Mononuclear cell (primary cell): Measurements from ENCODE around the gene SPRY1. TPM values are rescaled to one million over a fixed set of nuclear protein-coding genes. Genes with fewer than 3 reads are reported as not detected.

Source experiments
- H3K27me3 ChIP-seq: 2 replicates; pipeline ENCODE4 v1.6.0; 2011; ENCODE audit warnings: low read length, control low read depth; ENCODE audit not compliant: insufficient read depth
- H3K4me1 ChIP-seq: 2 replicates; pipeline ENCODE4 v1.5.1; 2011; ENCODE audit warnings: mild to moderate bottlenecking, low read length, control low read depth; ENCODE audit not compliant: insufficient read depth
- H3K4me3 ChIP-seq: 2 replicates; pipeline ENCODE4 v1.5.1; 2011; ENCODE audit warnings: mild to moderate bottlenecking, low read length, moderate library complexity
- H3K9me3 ChIP-seq: 2 replicates; pipeline ENCODE4 v1.5.1; 2011; ENCODE audit warnings: low read depth, mild to moderate bottlenecking, control low read depth, low read length
- total RNA-seq: library from RNA; depleted of rRNA; stranded (reverse); fragments of >200 nt; gene quantifications from one replicate; pipeline ENCODE4 v1.2.3, GENCODE V29; 2012

Gene SPRY1
- total RNA-seq, 1 donor = 14.1 TPM

DNA sequence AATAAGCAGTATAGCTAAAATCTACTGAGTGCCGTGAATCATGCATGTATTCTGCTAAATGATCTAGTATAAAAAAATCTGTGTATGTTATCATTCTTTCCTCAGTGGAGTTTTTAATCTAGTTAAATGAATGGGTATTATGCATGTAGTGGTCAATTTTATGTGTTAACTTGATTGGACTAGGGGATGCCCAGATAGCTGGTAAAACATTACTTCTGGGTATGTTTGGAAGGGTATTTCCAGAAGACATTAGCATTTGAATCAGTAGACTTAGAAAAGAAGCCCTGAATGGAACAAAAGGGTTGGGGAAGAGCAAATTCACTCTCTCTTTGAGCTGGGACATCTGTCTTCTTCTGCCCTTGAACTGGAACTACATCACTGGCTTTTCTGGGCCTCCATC, 34.5 kb upstream of the SPRY1 start:
- Histone ChIP-seq H3K4me3 (no peak overlapping the region), H3K4me1 (no peaks in the 10 kb centered on the region), H3K9me3 (no peaks in the 10 kb centered on the region), H3K27me3 (no peaks in the 10 kb centered on the region)

DNA sequence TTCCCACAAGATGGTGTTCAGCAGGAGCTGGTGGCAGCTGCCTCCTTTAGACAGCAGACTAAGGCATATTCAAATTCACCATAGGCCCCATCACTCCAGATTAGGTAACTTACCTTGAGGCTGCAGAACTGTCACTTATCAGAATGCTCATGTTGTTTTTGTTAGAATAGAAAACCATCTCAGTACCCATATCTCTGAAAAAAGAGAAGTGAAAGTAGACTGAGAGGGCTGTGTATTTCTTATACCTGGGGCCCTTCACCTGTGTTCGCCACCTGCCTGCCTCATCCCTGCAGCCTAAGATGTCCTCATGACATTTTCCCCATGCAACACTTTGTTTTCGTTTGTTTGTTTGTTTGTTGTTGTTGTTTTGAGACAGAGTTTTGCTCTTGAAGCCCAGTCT, 32.9 kb upstream of the SPRY1 start:
- Histone ChIP-seq H3K9me3 (no peaks in the 10 kb centered on the region), H3K27me3 (no peaks in the 10 kb centered on the region)

GRCh38 chr4:123364906-123365305, 31.7 kb upstream of the SPRY1 start:
- H3K27me3 ChIP-seq = no peaks in the 10 kb centered on the region
- H3K4me3 ChIP-seq = no peak overlapping the region
- no peaks in the 10 kb centered on the region for H3K9me3 ChIP-seq
- H3K4me1 ChIP-seq = no peaks in the 10 kb centered on the region

More for the DNA sequence above, 32.9 kb upstream of the SPRY1 start:
- Histone ChIP-seq H3K4me1 (no peaks in the 10 kb centered on the region), H3K4me3 (no peak overlapping the region)

DNA sequence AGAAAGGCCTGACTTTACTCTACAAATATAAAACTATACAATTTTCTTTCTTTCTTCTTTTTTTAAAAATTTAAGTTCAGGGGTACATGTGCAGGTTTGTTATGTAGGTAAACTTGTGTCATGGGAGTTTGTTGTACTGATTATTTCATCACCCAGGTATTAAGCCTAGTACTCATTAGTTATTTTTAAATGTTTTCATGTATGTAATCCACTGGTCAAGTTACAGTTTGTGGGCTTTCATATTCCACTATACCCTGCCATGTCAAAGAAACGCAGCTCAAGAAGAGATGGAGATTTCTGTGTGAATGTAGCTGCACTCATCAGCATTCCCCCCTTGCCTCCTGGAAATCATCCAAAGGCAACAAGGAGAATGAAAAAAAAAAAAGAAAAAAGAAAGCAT, 31.2 kb upstream of the SPRY1 start:
- H3K4me3 ChIP-seq = no peak overlapping the region
- no peaks in the 10 kb centered on the region for H3K9me3 ChIP-seq
- no peaks in the 10 kb centered on the region for H3K4me1 ChIP-seq

DNA sequence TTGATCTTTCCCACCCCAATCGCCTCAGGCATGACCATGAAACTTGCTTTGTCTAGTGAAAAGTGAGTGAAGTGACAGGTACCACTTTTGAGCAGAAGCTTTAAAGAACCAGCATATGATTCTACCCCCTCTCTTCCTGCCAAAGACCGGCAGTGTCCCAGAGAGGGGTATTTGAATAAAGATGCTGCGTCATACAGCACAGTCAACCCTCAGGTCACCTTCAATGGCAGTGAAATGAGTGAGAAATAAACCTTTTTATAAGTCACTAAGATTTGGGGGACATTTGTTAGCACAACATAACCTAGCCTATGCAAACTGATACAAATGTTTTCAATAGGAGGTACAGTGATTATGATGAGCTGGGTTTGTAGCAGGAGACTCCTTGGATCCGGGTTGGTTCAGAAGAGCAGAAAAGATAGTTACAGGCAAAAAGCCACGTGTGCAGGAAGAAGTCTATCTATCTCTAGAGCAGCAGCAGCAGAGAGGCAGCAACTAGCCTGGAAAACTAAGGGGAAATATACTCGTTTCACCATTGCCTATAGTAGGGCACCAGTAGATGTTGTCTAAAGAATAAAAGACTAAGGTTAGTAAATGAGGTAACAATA, 30.3 kb upstream of the SPRY1 start:
- Histone ChIP-seq H3K4me3 (no peak overlapping the region), H3K9me3 (no peaks in the 10 kb centered on the region), H3K27me3 (no peaks in the 10 kb centered on the region)

More for the DNA sequence above, 31.2 kb upstream of the SPRY1 start:
- no peaks in the 10 kb centered on the region for H3K27me3 ChIP-seq

DNA sequence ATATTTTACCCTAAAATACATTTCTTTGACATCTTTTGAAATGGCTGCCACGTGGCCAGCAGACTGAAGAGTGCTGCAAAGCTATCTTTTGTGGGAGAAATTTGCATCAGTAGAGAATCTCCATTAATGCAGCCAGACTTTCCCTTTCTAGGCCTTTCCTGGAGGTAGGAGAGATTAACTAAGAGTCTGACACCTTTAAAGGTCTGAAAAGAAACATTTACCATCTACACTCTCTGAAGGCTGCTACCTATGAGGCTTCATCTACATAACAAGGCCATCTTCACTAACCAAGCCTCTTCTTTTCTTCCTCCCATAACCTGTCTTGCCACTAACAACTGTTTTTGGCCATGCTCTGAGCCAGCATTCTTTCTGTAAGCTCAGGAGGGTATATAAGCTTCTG, 17.8 kb upstream of the SPRY1 start:
- Histone ChIP-seq H3K4me3 (no peak overlapping the region), H3K4me1 (no peaks in the 10 kb centered on the region), H3K9me3 (no peaks in the 10 kb centered on the region), H3K27me3 (no peaks in the 10 kb centered on the region)

More for the DNA sequence above, 30.3 kb upstream of the SPRY1 start:
- no peaks in the 10 kb centered on the region for H3K4me1 ChIP-seq

GRCh38 chr4:123379392-123379791, 17.2 kb upstream of the SPRY1 start:
- H3K27me3 ChIP-seq = no peaks in the 10 kb centered on the region
- H3K4me1 ChIP-seq = no peaks in the 10 kb centered on the region
- H3K4me3 ChIP-seq = no peak overlapping the region
- H3K9me3 ChIP-seq = no peaks in the 10 kb centered on the region

GRCh38 chr4:123380728-123381716, 15.6 kb upstream of the SPRY1 start:
- no peaks in the 10 kb centered on the region for H3K9me3 ChIP-seq
- H3K4me3 ChIP-seq = no peak overlapping the region
- peaks cover 8% of the 10 kb centered on the region for H3K4me1 ChIP-seq

DNA sequence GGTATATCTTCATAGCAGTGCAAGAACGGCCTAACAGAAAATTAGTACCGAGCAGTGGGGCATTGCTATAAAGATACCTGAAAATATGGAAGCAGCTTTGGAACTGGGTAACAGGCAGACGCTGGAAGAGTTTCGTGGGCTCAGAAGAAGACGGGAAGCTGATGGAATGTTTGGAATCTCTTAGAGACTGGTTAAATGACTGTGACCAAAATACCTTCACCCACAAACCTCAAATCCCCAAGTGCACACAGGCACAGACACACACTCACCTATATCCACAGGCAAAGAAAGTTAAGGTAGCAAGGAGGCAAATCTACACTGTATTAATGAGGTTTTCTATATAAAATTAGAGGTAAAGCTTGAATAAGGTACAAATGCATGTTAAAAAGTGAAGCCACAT, 14.6 kb upstream of the SPRY1 start:
- Histone ChIP-seq H3K4me1 (peaks cover 8% of the 10 kb centered on the region), H3K27me3 (no peaks in the 10 kb centered on the region), H3K4me3 (no peak overlapping the region), H3K9me3 (no peaks in the 10 kb centered on the region)

More at GRCh38 chr4:123380728-123381716, 15.6 kb upstream of the SPRY1 start:
- H3K27me3 ChIP-seq = no peaks in the 10 kb centered on the region

GRCh38 chr4:123383566-123383965, 13.0 kb upstream of the SPRY1 start:
- Histone ChIP-seq H3K9me3 (no peaks in the 10 kb centered on the region), H3K4me3 (no peak overlapping the region), H3K4me1 (peaks cover 8% of the 10 kb centered on the region), H3K27me3 (no peaks in the 10 kb centered on the region)

DNA sequence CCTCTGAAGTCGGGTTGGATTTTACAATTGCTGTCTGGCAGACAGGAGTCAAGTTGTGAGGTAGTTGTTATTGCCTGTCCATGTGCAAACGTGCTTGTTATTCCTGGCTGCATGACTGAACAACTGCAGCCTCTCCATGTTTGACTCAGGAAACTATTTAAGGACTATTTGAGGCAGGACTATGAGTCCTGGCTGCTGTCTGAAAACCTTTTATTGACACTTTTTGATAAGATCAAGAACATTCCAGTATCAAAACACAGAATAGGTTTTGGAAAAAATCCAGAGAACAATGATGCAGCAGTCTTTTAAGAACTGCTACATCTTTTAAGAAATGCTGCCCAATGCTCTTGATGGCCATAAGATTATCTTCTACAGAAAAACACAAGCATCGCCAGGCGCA, 10.0 kb upstream of the SPRY1 start:
- H3K27me3 ChIP-seq = no peaks in the 10 kb centered on the region
- peaks cover 8% of the 10 kb centered on the region for H3K4me1 ChIP-seq
- H3K4me3 ChIP-seq = no peak overlapping the region
- no peaks in the 10 kb centered on the region for H3K9me3 ChIP-seq

- Histone ChIP-seq H3K4me1 (peaks cover under 1% of the 10 kb centered on the region), H3K4me3 (no peak overlapping the region), H3K9me3 (no peaks in the 10 kb centered on the region), H3K27me3 (no peaks in the 10 kb centered on the region)
Observed at GRCh38 chr4:123390846-123391456, 5.6 kb upstream of the SPRY1 start.

DNA sequence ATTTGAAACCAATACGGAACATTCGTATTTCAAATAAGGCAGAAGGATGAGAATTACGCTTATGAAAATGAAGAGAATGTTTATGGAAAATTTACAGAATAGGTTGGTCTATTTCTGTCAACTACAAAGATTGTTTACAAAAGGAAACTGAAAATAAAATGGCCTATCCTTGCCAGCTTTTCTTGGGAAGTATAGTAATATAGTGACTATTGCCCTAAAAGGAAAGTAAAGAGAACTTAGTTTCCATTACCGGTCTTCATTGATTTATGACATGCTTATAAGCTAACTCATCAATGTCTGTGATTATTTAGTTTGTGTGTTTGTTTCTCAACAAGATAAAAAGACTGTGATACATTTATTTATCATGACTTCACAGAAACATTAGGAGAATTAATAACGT, 2.9 kb upstream of the SPRY1 start:
- Histone ChIP-seq H3K9me3 (no peaks in the 10 kb centered on the region), H3K27me3 (peaks cover 3% of the 10 kb centered on the region), H3K4me3 (no peak overlapping the region), H3K4me1 (peaks cover 20% of the 10 kb centered on the region)

DNA sequence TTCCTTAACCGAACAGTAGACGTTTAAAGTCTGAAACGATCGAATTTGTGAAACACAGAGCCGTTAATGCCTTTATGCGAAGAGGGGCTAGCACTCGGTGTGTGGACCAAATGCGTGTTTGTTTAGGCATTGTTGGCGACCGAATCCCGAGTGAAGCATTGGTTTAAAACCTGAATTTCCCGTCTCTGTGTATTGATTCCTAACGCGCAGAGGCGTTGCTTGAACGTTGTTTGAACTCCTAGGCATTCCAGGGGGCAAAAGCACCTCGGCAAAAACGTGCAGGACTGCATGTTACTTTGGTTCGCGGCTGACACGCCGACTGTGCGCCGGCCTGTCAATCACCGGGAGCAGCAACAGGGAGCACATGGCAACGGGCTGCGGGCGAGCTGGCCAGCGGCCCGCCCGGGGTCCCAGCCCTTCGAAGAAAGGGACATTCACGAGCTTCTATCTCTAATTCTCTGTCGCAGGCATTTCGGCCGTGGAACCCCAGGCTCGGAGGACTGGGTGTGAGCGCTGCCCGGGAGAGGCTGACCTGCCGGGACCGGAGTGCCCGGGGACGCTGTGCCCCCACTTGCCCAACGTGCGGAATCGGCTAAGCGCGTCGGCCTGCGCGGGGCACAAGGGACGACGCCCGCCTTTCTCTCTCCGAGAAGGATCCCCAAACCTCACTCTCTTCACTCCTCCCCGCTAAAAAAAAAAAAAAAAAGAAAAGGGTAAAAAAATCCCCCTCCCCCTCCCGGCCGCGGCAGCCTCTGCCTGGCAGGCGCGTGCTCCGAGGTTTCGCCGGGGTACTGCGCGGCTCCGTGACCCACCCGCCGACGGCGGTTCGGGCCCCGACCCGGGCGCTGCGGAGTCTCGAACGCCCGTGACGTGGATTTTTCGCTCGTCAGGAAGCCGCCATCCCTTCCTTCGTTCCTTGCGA, 810 bp downstream of the SPRY1 start:
- Histone ChIP-seq H3K4me1 (peaks cover 35% of the 10 kb centered on the region), H3K27me3 (peaks cover 14% of the 10 kb centered on the region), H3K9me3 (no peaks in the 10 kb centered on the region), H3K4me3 (peak overlapping the region; percentile 49)
